Hepatocyte (in vitro differentiated cells): Measurements from ENCODE around the gene CCDC182.

Source experiments
- EZH2 ChIP-seq: fragments of 200-600 bp; sonication (generic); IDR thresholded peaks from 2 replicates; pipeline ENCODE4 v1.6.1; 2016; ENCODE audit warnings: antibody characterized with exemption, mild to moderate bottlenecking, borderline replicate concordance
- EZH2phosphoT487 ChIP-seq: fragments of 200-600 bp; sonication (generic); IDR thresholded peaks from one replicate; pipeline ENCODE4 v1.6.1; 2018; ENCODE audit warnings: antibody characterized with exemption, mild to moderate bottlenecking, low read depth, moderate library complexity; ENCODE audit not compliant: unreplicated experiment, severe bottlenecking
- TF ChIP-seq, protein P1 (sequence below): fragments of 200-600 bp; sonication (generic); IDR thresholded peaks from 2 replicates; pipeline ENCODE4 v1.5.1; 2016; ENCODE audit warnings: antibody characterized with exemption, mild to moderate bottlenecking; ENCODE audit not compliant: poor library complexity

DNA sequence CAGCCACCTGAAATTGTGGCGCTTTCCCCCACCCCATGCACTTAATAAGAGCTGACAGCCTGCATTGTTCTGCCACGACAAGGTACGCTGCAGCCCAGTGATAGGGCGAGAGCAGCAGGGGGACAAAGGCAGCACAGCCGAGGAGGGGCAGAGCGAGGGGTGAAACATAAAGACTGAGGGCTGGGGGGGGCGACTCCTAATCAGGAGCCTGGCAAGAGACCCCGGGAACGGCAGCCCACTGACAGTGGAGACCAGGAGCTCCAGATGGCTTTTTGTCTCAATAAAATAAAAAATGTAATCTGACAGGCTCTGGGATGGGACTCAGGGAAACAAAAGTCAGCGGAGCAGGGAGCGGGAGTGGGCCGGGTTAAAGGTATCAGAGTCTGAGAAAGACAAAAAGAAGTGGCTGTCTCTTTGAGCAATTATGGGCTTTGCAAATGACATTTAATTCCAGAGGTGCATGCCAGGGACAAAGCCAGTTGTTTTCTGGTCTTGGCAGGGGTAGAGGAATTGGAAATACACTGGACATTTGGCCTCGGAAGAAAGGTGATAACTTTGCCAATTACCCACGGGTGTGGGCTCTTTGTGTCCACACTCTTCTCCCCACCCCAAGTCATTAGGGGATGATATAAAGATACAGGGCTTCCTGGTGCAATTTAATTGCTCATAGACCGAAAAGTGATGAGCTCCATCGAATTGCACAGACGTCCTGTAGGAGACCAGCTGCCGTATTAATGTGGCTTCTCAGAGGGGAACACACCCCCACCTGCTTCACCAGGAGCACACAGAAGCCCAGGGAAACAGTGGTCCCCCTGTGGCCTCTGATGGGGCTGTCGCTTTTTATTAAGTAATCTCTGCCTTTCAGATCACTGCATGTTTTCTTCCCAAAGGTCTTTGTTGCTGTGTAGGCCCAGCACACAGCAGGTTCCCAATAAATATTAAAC is 17.6 kb upstream of the CCDC182 start:
- TF ChIP-seq, protein P1, sequence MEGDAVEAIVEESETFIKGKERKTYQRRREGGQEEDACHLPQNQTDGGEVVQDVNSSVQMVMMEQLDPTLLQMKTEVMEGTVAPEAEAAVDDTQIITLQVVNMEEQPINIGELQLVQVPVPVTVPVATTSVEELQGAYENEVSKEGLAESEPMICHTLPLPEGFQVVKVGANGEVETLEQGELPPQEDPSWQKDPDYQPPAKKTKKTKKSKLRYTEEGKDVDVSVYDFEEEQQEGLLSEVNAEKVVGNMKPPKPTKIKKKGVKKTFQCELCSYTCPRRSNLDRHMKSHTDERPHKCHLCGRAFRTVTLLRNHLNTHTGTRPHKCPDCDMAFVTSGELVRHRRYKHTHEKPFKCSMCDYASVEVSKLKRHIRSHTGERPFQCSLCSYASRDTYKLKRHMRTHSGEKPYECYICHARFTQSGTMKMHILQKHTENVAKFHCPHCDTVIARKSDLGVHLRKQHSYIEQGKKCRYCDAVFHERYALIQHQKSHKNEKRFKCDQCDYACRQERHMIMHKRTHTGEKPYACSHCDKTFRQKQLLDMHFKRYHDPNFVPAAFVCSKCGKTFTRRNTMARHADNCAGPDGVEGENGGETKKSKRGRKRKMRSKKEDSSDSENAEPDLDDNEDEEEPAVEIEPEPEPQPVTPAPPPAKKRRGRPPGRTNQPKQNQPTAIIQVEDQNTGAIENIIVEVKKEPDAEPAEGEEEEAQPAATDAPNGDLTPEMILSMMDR = no peak
- TF ChIP-seq EZH2 (no peak), EZH2phosphoT487 (no peak)
